Stimulated activated CD4-positive, alpha-beta T cell treated with anti-CD3 and anti-CD28 coated beads, TNF-alpha, amount 100 ng/mL, for 1 hour (primary cell): ENCODE data around the gene KRTAP5-8.
"Not testable (repeated sequence)": the region's sequence is repeated elsewhere in the genome, so short reads cannot be mapped to it uniquely, and the experiment has no call there.

Experiments
- DNase-seq, 3 donors: peaks; one replicate each; pipeline ENCODE4 v3.0.0-alpha.2; 2020; ENCODE audit warnings: low read depth in 3 of 3, low spot score in 1 of 3

Gene KRTAP5-8, protein sequence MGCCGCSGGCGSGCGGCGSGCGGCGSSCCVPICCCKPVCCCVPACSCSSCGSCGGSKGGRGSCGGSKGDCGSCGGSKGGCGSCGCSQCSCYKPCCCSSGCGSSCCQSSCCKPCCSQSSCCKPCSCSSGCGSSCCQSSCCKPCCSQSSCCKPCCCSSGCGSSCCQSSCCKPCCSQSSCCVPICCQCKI

DNA sequence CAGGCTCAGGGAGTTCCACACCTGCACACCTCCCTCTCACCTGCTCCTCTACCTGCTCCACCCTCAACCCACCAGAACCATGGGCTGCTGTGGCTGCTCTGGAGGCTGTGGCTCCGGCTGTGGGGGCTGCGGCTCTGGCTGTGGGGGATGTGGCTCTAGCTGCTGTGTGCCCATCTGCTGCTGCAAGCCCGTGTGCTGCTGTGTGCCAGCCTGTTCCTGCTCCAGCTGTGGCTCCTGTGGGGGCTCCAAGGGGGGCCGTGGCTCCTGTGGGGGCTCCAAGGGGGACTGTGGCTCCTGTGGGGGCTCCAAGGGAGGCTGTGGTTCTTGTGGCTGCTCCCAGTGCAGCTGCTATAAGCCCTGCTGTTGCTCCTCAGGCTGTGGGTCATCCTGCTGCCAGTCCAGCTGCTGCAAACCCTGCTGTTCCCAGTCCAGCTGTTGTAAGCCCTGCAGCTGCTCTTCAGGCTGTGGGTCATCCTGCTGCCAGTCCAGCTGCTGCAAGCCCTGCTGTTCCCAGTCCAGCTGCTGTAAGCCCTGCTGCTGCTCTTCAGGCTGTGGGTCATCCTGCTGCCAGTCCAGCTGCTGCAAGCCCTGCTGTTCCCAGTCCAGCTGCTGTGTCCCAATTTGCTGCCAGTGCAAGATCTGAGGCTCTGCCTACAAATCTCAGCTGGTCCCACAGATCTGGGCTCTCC, at the start of gene KRTAP5-8:
Gene KRTAP5-8, plus strand, starts transcription at position 49 of the 689 bp plus-strand sequence. Its CDS starts 31 bp downstream, at position 80.
- DNase-seq, result not testable (repeated sequence)

GRCh38 chr11:71488681-71489270, 49.0 kb upstream of the KRTAP5-8 start:
- no peak for DNase-seq

DNA sequence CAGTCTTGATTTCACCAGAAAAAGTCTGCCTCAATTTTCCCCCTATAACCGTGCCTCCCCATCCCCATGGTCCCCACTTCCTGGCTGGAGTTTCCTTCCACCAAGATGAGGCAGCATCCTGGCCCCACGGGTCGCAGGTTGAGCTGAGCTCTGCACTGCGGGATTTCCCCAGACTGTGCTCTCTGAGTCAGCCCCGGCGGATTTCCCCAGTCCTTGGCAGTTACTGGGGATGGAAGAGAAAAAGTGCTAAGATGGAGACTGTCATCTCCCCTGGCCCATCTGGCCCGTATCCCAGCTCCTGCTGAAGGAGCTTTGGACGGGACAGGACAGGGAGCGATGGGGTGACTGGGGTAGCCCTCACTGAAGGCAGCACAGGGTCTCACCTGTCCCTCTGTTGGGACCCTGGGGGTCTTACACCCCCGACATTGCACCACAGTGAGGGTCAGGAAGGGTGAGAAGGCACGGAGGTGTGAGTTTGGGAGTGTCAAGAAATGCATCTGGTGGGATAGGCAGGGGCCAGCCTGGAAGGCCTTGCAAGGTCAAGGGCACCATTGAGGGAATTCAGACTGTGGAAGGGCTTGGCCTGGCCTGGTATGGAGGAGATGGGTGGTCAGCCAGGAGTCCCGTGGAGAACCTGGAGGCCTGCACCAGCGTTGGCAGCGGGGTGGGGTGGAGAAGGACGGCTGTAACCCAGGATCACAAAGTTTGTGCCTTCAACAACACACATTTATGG, 48.3 kb upstream of the KRTAP5-8 start:
- DNase-seq, result peak in 1 of 3 donors; percentile 45

- no peak for DNase-seq
Measured at GRCh38 chr11:71490044-71490730, 47.6 kb upstream of the KRTAP5-8 start.

DNA sequence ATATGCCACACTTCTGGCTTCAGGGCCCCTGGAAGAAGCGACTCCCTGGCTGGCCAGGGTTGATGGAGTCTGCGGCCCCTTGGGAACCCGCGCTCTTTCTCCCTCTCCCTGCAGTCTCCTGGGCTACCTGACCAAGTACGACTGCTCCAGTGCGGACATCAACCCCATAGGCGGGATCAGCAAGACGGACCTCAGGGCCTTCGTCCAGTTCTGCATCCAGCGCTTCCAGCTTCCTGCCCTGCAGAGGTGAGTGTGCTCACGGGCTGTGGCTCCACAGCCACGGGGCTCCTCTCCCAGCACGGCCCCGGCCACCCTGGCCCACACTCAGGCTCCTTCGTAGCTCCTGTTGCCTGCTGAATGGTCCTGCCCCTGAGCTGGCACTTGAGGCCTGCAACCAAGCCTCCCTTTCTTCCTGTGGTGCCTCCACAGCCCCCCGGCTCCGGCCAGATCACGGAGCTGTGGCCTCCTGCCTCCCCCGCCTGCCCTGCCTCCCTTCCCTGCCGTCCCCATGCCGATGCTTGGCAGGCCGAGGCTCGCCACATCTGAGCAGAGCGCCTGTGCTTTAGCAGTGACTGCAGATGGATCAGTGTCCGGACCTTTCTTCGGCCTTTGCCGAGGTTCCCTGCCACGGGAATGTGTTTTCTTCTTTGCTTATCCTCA, 47.0 kb upstream of the KRTAP5-8 start:
- DNase-seq, result no peak

DNA sequence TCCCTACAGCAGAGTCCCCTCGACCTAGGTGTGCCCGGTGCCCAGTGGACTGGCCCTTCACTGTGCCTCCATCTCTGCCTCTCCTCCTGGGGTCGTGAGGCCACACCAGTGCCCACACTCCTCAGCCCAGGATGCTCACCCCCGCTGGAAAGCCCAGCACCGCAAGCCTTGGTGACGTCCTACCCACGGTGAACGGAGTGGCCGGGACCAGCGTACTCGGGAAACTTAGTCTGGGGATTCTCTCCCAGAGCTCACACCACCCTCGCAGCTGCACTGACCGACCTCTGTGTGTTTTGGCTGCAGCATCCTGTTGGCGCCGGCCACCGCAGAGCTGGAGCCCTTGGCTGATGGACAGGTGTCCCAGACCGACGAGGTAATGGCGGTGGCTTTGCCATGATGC, 46.3 kb upstream of the KRTAP5-8 start:
- no peak for DNase-seq

GRCh38 chr11:71491940-71492339, 45.9 kb upstream of the KRTAP5-8 start:
- DNase-seq, result no peak

DNA sequence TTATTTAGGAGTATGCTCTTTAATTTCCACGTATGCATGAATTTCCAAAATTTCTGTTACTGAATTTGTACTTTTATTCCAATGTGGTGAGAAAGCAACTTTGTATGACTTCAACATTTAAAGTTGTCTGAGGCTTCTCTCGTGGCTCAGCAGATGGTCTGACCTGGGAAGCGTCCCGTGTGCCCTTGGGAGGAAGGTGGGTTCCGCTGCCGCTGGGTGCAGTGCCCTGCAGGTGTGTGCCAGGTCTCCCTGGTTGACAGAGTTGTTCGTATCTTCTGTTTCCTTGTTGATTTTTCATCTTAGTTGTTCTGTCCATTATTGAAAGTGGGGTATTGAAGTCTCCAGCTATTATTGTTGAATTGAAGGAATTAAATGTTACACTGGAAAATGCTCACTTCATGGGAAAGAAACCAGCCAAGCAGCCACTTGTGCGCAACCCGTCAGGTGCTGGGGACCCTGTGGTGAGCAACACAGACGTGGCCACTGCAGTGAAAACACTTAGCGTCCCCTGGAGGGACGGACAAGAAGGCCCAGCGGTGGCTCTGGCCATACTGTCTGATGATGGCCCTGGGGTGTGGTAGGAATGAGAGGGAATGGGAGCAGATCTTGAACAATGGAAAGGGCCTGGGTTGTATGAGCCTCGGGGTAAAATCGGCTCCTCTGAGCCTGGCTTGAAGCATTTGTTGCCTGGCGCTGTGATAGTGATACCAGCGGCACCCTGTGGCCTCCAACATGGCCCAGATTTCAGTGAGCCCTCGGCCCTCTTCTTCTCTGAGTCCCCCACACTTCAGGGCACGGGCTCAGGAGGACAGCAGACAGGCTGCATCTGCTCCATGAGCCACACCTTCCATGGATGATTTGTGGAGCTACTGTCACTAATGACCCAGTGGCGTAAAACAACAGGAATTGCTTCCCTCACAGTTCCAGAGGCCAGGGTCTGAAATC, 42.3 kb upstream of the KRTAP5-8 start:
- DNase-seq, result no peak

DNA sequence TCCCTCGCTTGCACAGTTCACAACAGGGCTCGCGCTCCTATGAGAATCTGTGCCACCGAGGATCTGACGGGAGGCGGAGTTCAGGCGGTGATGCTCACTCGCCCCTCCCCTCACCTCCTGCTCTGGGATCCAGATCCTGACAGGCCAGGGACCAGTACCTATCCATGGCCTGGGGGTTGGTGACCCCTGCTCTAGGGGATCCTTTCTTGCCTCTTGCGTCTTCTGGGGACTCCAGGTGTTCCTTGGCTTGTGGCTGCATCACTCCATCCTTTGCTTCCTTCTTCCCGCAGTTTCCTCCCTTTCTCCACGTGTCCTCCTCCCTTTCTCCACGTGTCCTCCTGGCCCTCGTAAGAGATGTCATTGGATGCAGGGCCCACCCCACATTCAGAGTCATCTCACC, 41.4 kb upstream of the KRTAP5-8 start:
- no peak for DNase-seq

GRCh38 chr11:71498091-71498490, 39.7 kb upstream of the KRTAP5-8 start:
- DNase-seq, result no peak

DNA sequence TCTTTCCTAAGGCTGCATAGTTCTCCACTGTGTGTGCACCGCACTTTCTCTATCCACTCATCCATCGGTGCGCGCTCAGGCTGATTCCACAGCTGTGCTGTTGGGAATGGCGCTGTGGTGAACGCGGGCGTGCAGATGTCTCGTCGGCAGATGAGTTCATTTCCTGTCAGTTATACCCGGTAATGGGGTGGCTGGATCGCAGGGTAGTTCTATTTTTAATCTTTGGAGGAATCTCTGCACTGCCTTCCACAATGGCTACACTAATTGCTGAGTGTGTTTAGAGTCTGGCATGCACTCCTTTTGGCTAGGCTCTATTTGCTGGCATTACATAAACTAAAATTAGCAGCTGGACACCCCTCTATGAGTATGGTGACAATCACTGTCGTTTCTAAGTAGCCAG, 38.7 kb upstream of the KRTAP5-8 start:
- no peak for DNase-seq

DNA sequence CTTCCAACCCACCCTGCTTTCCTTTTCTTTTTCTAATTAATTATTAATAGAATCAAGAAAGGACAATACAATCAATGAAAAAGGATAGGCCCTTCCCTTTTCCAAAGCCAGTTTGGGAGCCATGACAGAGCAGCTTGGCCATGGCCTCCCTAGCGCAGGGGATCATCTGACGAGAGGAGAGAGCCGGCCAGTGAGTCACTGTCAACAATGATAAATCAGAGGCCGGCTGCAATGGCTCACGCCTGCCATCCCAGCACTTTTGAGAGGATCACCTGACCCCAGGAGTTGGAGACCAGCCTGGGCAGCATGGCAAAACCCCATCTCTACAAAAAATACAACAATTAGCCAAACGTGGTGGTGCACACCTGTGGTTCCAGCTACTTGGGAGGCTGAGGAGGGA, 38.3 kb upstream of the KRTAP5-8 start:
- DNase-seq, result no peak

DNA sequence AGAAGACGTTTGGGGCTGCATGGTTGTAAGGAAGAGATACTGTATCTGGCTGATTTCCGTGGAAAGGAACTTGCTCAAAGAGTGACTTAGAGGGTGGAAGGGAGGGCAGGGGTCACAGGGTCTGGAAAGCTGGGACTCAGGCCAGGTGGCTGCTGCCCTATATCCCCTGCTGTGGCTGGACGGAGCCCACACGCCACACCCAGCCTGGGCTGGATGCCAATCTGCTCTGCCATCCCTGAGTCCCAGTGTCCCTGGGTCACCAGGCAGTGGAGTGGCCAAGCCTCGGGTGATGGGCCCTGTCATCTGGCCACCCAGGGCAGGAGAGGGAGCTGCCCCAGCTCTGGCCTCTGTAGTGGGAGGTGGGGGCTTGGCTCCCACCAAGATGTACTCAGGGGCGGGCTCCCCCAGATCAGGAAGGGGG, 37.2 kb upstream of the KRTAP5-8 start:
- no peak for DNase-seq

- no peak for DNase-seq
Measured at GRCh38 chr11:71501071-71501985, 36.5 kb upstream of the KRTAP5-8 start.

GRCh38 chr11:71502026-71502425, 35.8 kb upstream of the KRTAP5-8 start:
- no peak for DNase-seq

DNA sequence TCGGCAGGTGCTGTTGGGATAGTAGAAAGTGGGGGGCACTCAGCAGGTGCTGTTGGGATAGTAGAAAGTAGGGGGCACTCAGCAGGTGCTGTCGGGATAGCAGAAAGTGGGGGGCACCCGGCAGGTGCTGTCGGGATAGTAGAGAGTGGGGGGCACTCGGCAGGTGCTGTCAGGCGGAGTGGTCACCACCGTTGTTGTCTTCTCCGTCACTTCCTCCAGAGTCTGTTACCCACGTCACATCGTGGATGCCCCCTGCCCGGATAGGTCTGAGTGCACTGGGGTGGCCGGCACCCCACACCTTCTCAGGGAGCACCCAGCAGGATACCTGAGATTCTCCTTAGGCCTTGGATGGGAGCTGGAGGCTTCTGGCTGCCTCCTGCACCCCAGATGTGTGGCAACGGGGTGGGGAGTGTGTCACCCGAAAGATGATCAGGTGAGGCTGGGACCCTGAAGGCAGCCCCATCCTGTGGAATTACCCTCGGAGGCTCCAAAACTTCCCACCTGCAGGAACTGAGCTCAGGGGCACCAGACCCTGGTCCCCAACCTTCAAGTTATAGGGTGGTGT, 34.9 kb upstream of the KRTAP5-8 start:
- no peak for DNase-seq

DNA sequence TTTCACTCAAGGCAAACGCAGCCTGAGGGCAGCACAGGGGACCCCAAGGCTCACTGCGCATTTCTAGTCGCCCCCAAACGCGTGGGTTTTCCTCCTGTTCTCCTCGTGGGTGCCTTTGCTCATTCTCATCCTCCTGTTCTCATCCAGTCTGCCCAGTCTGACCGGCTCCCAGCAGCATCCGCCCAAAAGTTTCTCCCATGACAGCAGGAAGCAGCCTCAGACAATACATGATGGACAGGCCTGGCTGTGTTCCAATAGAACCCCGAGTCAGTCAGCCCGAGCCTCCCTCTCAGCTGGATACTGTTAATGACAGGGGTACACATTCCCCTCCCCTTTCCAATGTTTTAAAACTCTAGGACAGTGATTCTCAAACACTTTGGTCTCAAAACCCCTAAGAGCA, 33.3 kb upstream of the KRTAP5-8 start:
- no peak for DNase-seq

DNA sequence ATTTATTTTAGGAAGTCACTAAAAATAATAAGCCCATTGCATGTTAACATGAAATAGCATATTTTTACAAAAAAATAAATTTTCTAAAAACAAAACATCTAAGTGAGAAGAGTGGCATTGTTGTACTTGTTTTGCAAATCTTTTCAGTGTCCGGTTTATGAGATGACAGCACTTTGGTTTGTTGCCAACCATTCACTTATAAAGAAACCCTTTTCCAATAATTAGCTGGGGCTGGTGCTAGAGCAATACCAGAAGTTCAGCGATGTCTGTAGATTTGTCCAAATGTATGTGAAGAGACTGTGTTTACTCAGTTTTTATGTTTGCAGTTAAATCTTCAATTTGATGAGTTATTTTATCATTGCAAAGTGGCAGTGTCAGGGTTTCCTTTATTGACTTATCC, 32.8 kb upstream of the KRTAP5-8 start:
- no peak for DNase-seq
